T-cell (primary cell): Measurements from ENCODE around the gene SLC18B1. TPM values are rescaled to one million over a fixed set of nuclear protein-coding genes. Genes with fewer than 3 reads are reported as not detected.
A peak's percentile ranks its signal among the peaks of the same experiment; 100 is the strongest.

ENCODE experiments used
- ATAC-seq, 4 experiments: fragments of 200-7000 bp in 3 of 4; fragments of 150-1000 bp in 1 of 4; cut with Tn5 transposase; replicated peaks in 1 of 4; 1 replicate in 3 of 4; 2 replicates in 1 of 4; pipeline ENCODE4 v1.10.0; 2021; ENCODE audit warnings: moderate library complexity in 3 of 4, mild to moderate bottlenecking in 2 of 4, moderate number of reproducible peaks in 1 of 4
- CTCF ChIA-PET, 2 donors: fragments of 300-600 bp; sonication (Branson Sonifier 250); formaldehyde crosslinking; loops; one replicate each; lab custom pipeline; 2022; ENCODE audit warnings: antibody characterized with exemption in 2 of 2; lab: Charles Lee
- POLR2A ChIA-PET, 2 donors: fragments of 300-600 bp; sonication (Branson Sonifier 250); formaldehyde crosslinking; loops; one replicate each; lab custom pipeline; 2022; ENCODE audit warnings: antibody characterized with exemption in 2 of 2; lab: Charles Lee
- DNase-seq, 35 experiments: peaks; one replicate each; pipeline versions ENCODE4 v3.0.0 to v3.0.0-alpha.2; 2013 to 2023
- H3K27ac ChIP-seq: one replicate; pipeline ENCODE4 v1.5.1; 2013; ENCODE audit warnings: low read length
- H3K27me3 ChIP-seq, 2 experiments: replicated peaks in 1 of 2; 1 replicate in 1 of 2; 2 replicates in 1 of 2; pipeline versions ENCODE4 v1.6.1 to v1.7.0; 2013; ENCODE audit warnings: low read length in 1 of 2, mixed read lengths in 1 of 2; ENCODE audit not compliant: control insufficient read depth in 2 of 2, insufficient read depth in 2 of 2; ENCODE audit errors: extremely low read depth in 1 of 2
- H3K36me3 ChIP-seq, 2 donors: 1 replicate in 1 of 2; 2 replicates in 1 of 2; pipeline versions ENCODE4 v1.6.1 to v1.7.0; 2013; ENCODE audit warnings: low read length in 1 of 2; ENCODE audit not compliant: control insufficient read depth in 2 of 2, insufficient read depth in 1 of 2; ENCODE audit errors: extremely low read depth in 1 of 2
- H3K4me1 ChIP-seq, 2 experiments: 1 replicate in 1 of 2; 2 replicates in 1 of 2; pipeline versions ENCODE4 v1.6.1 to v1.7.0; 2013; ENCODE audit warnings: low read length in 2 of 2, mixed read lengths in 1 of 2; ENCODE audit not compliant: insufficient read depth in 2 of 2, control insufficient read depth in 1 of 2; ENCODE audit errors: extremely low read depth in 1 of 2
- H3K4me3 ChIP-seq, 2 donors: 1 replicate in 1 of 2; 2 replicates in 1 of 2; pipeline versions ENCODE4 v1.5.1 to v1.7.0; 2013; ENCODE audit warnings: mild to moderate bottlenecking in 2 of 2, low read length in 1 of 2, moderate library complexity in 1 of 2; ENCODE audit not compliant: control insufficient read depth in 1 of 2; ENCODE audit errors: extremely low read depth in 1 of 2
- H3K9me3 ChIP-seq: 2 replicates; pipeline ENCODE4 v1.7.0; 2013
- H3K27ac Mint-ChIP-seq, 2 donors: one replicate each; pipeline ENCODE4 v1.8.0; 2020 to 2021; ENCODE audit warnings: mild to moderate bottlenecking in 2 of 2, mixed read lengths in 2 of 2
- H3K27me3 Mint-ChIP-seq, 2 donors: one replicate each; pipeline ENCODE4 v1.8.0; 2021 to 2022; ENCODE audit warnings: mixed read lengths in 2 of 2
- H3K36me3 Mint-ChIP-seq: one replicate; pipeline ENCODE4 v1.8.0; 2021; ENCODE audit warnings: mixed read lengths
- H3K4me1 Mint-ChIP-seq, 3 donors: one replicate each; pipeline ENCODE4 v1.8.0; 2020 to 2022; ENCODE audit warnings: mixed read lengths in 3 of 3, mild to moderate bottlenecking in 1 of 3
- H3K4me3 Mint-ChIP-seq, 3 donors: one replicate each; pipeline ENCODE4 v1.8.0; 2020 to 2022; ENCODE audit warnings: mild to moderate bottlenecking in 3 of 3, mixed read lengths in 3 of 3, moderate library complexity in 3 of 3
- H3K9me3 Mint-ChIP-seq, 3 donors: one replicate each; pipeline ENCODE4 v1.8.0; 2020 to 2022; ENCODE audit warnings: mixed read lengths in 3 of 3
- WGBS: methylation state at CpG from one replicate; pipeline ENCODE4 v1.1.5; 2013; ENCODE audit warnings: missing lambda C conversion rate; ENCODE audit not compliant: insufficient coverage; 5-methylcytosine and 5-hydroxymethylcytosine counted together
- total RNA-seq, 35 experiments: library from RNA in 6 of 35; stranded (reverse) in 6 of 35; fragments of 120-200 nt in 1 of 35; gene quantifications; one replicate each; pipeline versions ENCODE4 v1.2.1 to v1.2.4 and lab custom pipeline; 2013 to 2026

Gene SLC18B1
- total RNA-seq (10 to 100 TPM in 3 of 5 donors, 1 to 10 TPM in 2; 5.5 to 15.8 (median 13.0) TPM), total RNA-seq (lab: John Stamatoyannopoulos, UW) (3.6 to 56.7 (median 26.3) reads per million in 29 experiments)
- total RNA-seq (2013), result 16.1 TPM

- no peaks in the 10 kb centered on the region for H3K27me3 Mint-ChIP-seq
- Histone ChIP-seq H3K4me1 (peaks cover 3 to 10% of the 10 kb centered on the region in 2 experiments), H3K4me3 (peak within 1 kb of the TSS in 1 of 2 donors; percentile 89), H3K27me3 (no peaks in the 10 kb centered on the region), H3K36me3 (peaks cover 0 to 1% of the 10 kb centered on the region in 2 donors), H3K9me3 (no peaks in the 10 kb centered on the region), H3K27ac (no peak within 1 kb of the TSS)
- ATAC-seq, result peak; percentile 59 to 73 (median 62)
- peak in 33 of 35 experiments; percentile 5 to 66 (median 35) for DNase-seq
- WGBS, result under 1% methylated on average over 21 of the region's 41 CpGs
- ChIA-PET CTCF (interaction anchor here (0.6 to 4.5 kb wide), 19 partner anchors 11 to 1311 kb away, joined by 3 to 53 read pairs (median 3); no protein-coding TSS in a partner anchor), POLR2A (interaction anchor here (0.8 to 2.7 kb wide), 6 partner anchors 11 to 25 kb away, joined by 6 to 16 read pairs (median 11); partner anchors contain the start of gene RPS12 (in 2 of the 2))
- peak within 1 kb of the TSS; percentile 45 to 55 for H3K27ac Mint-ChIP-seq
- peaks cover 31 to 39% (median 38%) of the 10 kb centered on the region in 3 donors for H3K4me1 Mint-ChIP-seq
- H3K9me3 Mint-ChIP-seq, result no peaks in the 10 kb centered on the region
- no peak within 1 kb of the TSS for H3K4me3 Mint-ChIP-seq
- peaks cover 14% of the 10 kb centered on the region for H3K36me3 Mint-ChIP-seq
These were observed at the start of gene SLC18B1 for GRCh38 chr6:132797951-132798868. SLC18B1 (minus strand) TSS chr6:132798637; CDS start chr6:132798456, 181 bp downstream.

- ChIA-PET CTCF (interaction anchor here in 1 of 2 donors (0.6 to 1.2 kb wide), 3 partner anchors 20 to 196 kb away, joined by 3 to 4 read pairs (median 3); partner anchors contain the start of gene SLC18B1), POLR2A (no interaction called here)
- Histone ChIP-seq H3K27ac (no peak overlapping the region), H3K9me3 (peaks cover 2% of the 10 kb centered on the region), H3K4me1 (no peaks in the 10 kb centered on the region), H3K4me3 (no peak overlapping the region), H3K27me3 (peaks cover 0 to 3% of the 10 kb centered on the region in 2 experiments), H3K36me3 (no peaks in the 10 kb centered on the region)
- DNase-seq (no peak), ATAC-seq (no peak)
- WGBS, result 100% methylated on average over 4 of the region's 8 CpGs
- peaks cover 0 to 4% of the 10 kb centered on the region in 2 donors for H3K27me3 Mint-ChIP-seq
- H3K27ac Mint-ChIP-seq, result no peak overlapping the region
- H3K4me1 Mint-ChIP-seq, result no peaks in the 10 kb centered on the region
- no peaks in the 10 kb centered on the region for H3K36me3 Mint-ChIP-seq
- no peak overlapping the region for H3K4me3 Mint-ChIP-seq
- no peaks in the 10 kb centered on the region for H3K9me3 Mint-ChIP-seq
These were observed 45.0 kb upstream of the SLC18B1 start for GRCh38 chr6:132843316-132844035.

GRCh38 chr6:132841966-132842365 lies 43.5 kb upstream of the SLC18B1 start:
- Mint-ChIP-seq H3K9me3 (no peaks in the 10 kb centered on the region), H3K27ac (no peak overlapping the region), H3K27me3 (peaks cover 0 to 4% of the 10 kb centered on the region in 2 donors), H3K36me3 (no peaks in the 10 kb centered on the region), H3K4me3 (no peak overlapping the region), H3K4me1 (no peaks in the 10 kb centered on the region)
- Histone ChIP-seq H3K9me3 (peaks cover 2% of the 10 kb centered on the region), H3K36me3 (no peaks in the 10 kb centered on the region), H3K27ac (no peak overlapping the region), H3K4me3 (no peak overlapping the region), H3K27me3 (peaks cover 0 to 3% of the 10 kb centered on the region in 2 experiments), H3K4me1 (no peaks in the 10 kb centered on the region)
- no peak for ATAC-seq
- no CpG with 5 or more reads among the region's 1 CpG for WGBS
- no peak for DNase-seq
- CTCF ChIA-PET, result interaction anchor here in 1 of 2 donors (0.6 to 1.2 kb wide), 2 partner anchors 18 to 332 kb away, joined by 4 read pairs; no protein-coding TSS in a partner anchor
- POLR2A ChIA-PET, result no interaction called here

- no peak for ATAC-seq
- no peak for DNase-seq
- H3K27ac ChIP-seq, result no peak overlapping the region
- H3K36me3 Mint-ChIP-seq, result peaks cover 6% of the 10 kb centered on the region
- H3K9me3 ChIP-seq, result no peaks in the 10 kb centered on the region
- no peaks in the 10 kb centered on the region for H3K4me1 Mint-ChIP-seq
- H3K4me1 ChIP-seq, result no peaks in the 10 kb centered on the region
- 100% methylated on average over 2 of the region's 6 CpGs for WGBS
- ChIA-PET POLR2A (interaction anchor here in 1 of 2 donors (0.6 kb wide), 1 partner anchor 162 kb away, joined by 6 read pairs; no protein-coding TSS in a partner anchor), CTCF (no interaction called here)
- no peak overlapping the region for H3K27ac Mint-ChIP-seq
- peaks cover 0 to 3% of the 10 kb centered on the region in 2 donors for H3K27me3 Mint-ChIP-seq
- H3K27me3 ChIP-seq, result no peaks in the 10 kb centered on the region
- no peak overlapping the region for H3K4me3 Mint-ChIP-seq
- peaks cover 0 to 5% (median 0%) of the 10 kb centered on the region in 3 donors for H3K9me3 Mint-ChIP-seq
- H3K4me3 ChIP-seq, result no peak overlapping the region
- no peaks in the 10 kb centered on the region for H3K36me3 ChIP-seq
These were observed 34.5 kb upstream of the SLC18B1 start for GRCh38 chr6:132832891-132833290.

- ChIA-PET CTCF (interaction anchor here in 1 of 2 donors (1.3 kb wide), 1 partner anchor 13 kb away, joined by 3 read pairs; no protein-coding TSS in a partner anchor), POLR2A (interaction anchor here in 1 of 2 donors (0.7 kb wide), 1 partner anchor 41 kb away, joined by 3 read pairs; no protein-coding TSS in a partner anchor)
- peaks cover 1% of the 10 kb centered on the region for H3K36me3 Mint-ChIP-seq
- H3K36me3 ChIP-seq, result no peaks in the 10 kb centered on the region
- no peaks in the 10 kb centered on the region for H3K4me1 Mint-ChIP-seq
- H3K4me1 ChIP-seq, result no peaks in the 10 kb centered on the region
- no peak overlapping the region for H3K4me3 ChIP-seq
- ATAC-seq (no peak), DNase-seq (no peak)
- no peaks in the 10 kb centered on the region for H3K27me3 ChIP-seq
- 100% methylated on average over 1 of the region's 3 CpGs for WGBS
- H3K9me3 ChIP-seq, result no peaks in the 10 kb centered on the region
- H3K9me3 Mint-ChIP-seq, result peaks cover 0 to 5% (median 0%) of the 10 kb centered on the region in 3 donors
- H3K27ac Mint-ChIP-seq, result no peak overlapping the region
- no peak overlapping the region for H3K27ac ChIP-seq
- H3K4me3 Mint-ChIP-seq, result no peak overlapping the region
- H3K27me3 Mint-ChIP-seq, result no peaks in the 10 kb centered on the region
These were observed 31.9 kb upstream of the SLC18B1 start for GRCh38 chr6:132830334-132830751.
